NOMO-1 (cell line): ENCODE data around the gene IL15.

Experiments
- DNase-seq, 2 experiments: peaks; one replicate each; lab custom pipeline; 2025; ENCODE audit not compliant: unreplicated experiment in 2 of 2; lab: John Stamatoyannopoulos, UW

The IL15 gene

GRCh38 chr4:141761926-141762325 lies 125.5 kb downstream of the IL15 start:
- DNase-seq: no peak

- DNase-seq: no peak
These were observed 127.0 kb downstream of the IL15 start for GRCh38 chr4:141763374-141763773.

- DNase-seq: no peak
These were observed 132.6 kb downstream of the IL15 start for GRCh38 chr4:141768954-141769353.

- no peak for DNase-seq
These were observed 135.8 kb downstream of the IL15 start for GRCh38 chr4:141771889-141772830.

GRCh38 chr4:141772838-141773237 lies 136.5 kb downstream of the IL15 start:
- no peak for DNase-seq

GRCh38 chr4:141782205-141782604 lies 145.8 kb downstream of the IL15 start:
- no peak for DNase-seq
